Measurements from ENCODE around the gene RNF183.

The RNF183 gene

GRCh38 chr9:113302792-113303418, at the start of gene RNF183:
Gene RNF183, minus strand, starts transcription at chr9:113303376. Its CDS starts 5,192 bp downstream, at chr9:113298184.
- DNase-seq: no peak

GRCh38 chr9:113352411-113352810, 49.2 kb upstream of the RNF183 start:
- DNase-seq: peak; percentile 10

GRCh38 chr9:113352006-113352405, 48.8 kb upstream of the RNF183 start:
- no peak for DNase-seq

GRCh38 chr9:113350937-113351336, 47.8 kb upstream of the RNF183 start:
- peak; percentile 88 for DNase-seq

GRCh38 chr9:113350107-113350661, 47.0 kb upstream of the RNF183 start:
- no peak for DNase-seq

GRCh38 chr9:113349445-113350094, 46.4 kb upstream of the RNF183 start, which contains the start of gene BSPRY:
Gene BSPRY, plus strand, starts transcription at chr9:113349541. Its CDS starts 39 bp downstream, at chr9:113349580.
- DNase-seq: peak; percentile 6

- DNase-seq: peak; percentile 23
These were observed 45.9 kb upstream of the RNF183 start for GRCh38 chr9:113349066-113349444.

GRCh38 chr9:113348437-113348836, 45.3 kb upstream of the RNF183 start:
- DNase-seq: no peak

- no peak for DNase-seq
These were observed 42.5 kb upstream of the RNF183 start for GRCh38 chr9:113345671-113346070.

- no peak for DNase-seq
These were observed 42.0 kb upstream of the RNF183 start for GRCh38 chr9:113345190-113345589.

- DNase-seq: peak; percentile 87
These were observed 40.6 kb upstream of the RNF183 start for GRCh38 chr9:113343732-113344231.

- peak; percentile 34 for DNase-seq
These were observed 38.7 kb upstream of the RNF183 start for GRCh38 chr9:113341712-113342410.

- peak; percentile 73 for DNase-seq
These were observed 37.0 kb upstream of the RNF183 start, which contains the start of gene WDR31 for GRCh38 chr9:113340011-113340699. Gene WDR31, minus strand, starts transcription at chr9:113340275. Its CDS starts 8,253 bp downstream, at chr9:113332022.

GRCh38 chr9:113337714-113338113, 34.5 kb upstream of the RNF183 start:
- no peak for DNase-seq

GRCh38 chr9:113331780-113332179, 28.6 kb upstream of the RNF183 start:
- DNase-seq: no peak

GRCh38 chr9:113328045-113328782, 25.0 kb upstream of the RNF183 start:
- no peak for DNase-seq

- DNase-seq: no peak
These were observed 23.1 kb upstream of the RNF183 start for GRCh38 chr9:113326230-113326629.

- DNase-seq: no peak
These were observed 19.5 kb upstream of the RNF183 start for GRCh38 chr9:113322671-113323070.

GRCh38 chr9:113320051-113320450, 16.9 kb upstream of the RNF183 start:
- DNase-seq: no peak

- DNase-seq: no peak
These were observed 15.9 kb upstream of the RNF183 start for GRCh38 chr9:113319054-113319453.

GRCh38 chr9:113317777-113318176, 14.6 kb upstream of the RNF183 start:
- no peak for DNase-seq

GRCh38 chr9:113316030-113316429, 12.9 kb upstream of the RNF183 start:
- no peak for DNase-seq
